WTC11 (cell line): ENCODE results near the gene ADAM17. TPM values are rescaled to one million over a fixed set of nuclear protein-coding genes. Genes with fewer than 3 reads are reported as not detected.
A peak's percentile ranks its signal among the peaks of the same experiment; 100 is the strongest.

ENCODE experiments used
- ATAC-seq: fragments of 200-7000 bp; cut with Tn5 transposase; 2 replicates; pipeline ENCODE4 v1.10.0; 2021; ENCODE audit warnings: mild to moderate bottlenecking, moderate library complexity
- CTCF ChIA-PET: fragments of 300-600 bp; sonication (Branson Sonifier 250); formaldehyde crosslinking; loops from one replicate; lab custom pipeline; 2021; ENCODE audit warnings: antibody characterized with exemption; lab: Charles Lee
- POLR2A ChIA-PET: fragments of 350-600 bp; sonication (Branson Sonifier 250); formaldehyde crosslinking; loops from one replicate; lab custom pipeline; 2021; ENCODE audit warnings: antibody characterized with exemption; lab: Charles Lee
- DNase-seq: peaks from one replicate; pipeline ENCODE4 v3.0.0; 2021; ENCODE audit warnings: low spot score
- H3K27ac Mint-ChIP-seq: 2 replicates; pipeline ENCODE4 v1.8.0; 2021; ENCODE audit warnings: mixed read lengths
- H3K27me3 Mint-ChIP-seq: 2 replicates; pipeline ENCODE4 v1.8.0; 2021; ENCODE audit warnings: low read depth, mild to moderate bottlenecking, moderate library complexity, mixed read lengths
- H3K36me3 Mint-ChIP-seq: 2 replicates; pipeline ENCODE4 v1.8.0; 2021; ENCODE audit warnings: mixed read lengths
- H3K4me1 Mint-ChIP-seq: 2 replicates; pipeline ENCODE4 v1.8.0; 2022; ENCODE audit warnings: mixed read lengths
- H3K4me3 Mint-ChIP-seq: 2 replicates; pipeline ENCODE4 v1.8.0; 2021; ENCODE audit warnings: mild to moderate bottlenecking, moderate library complexity, mixed read lengths
- H3K9me3 Mint-ChIP-seq: 2 replicates; pipeline ENCODE4 v1.8.0; 2021; ENCODE audit warnings: mixed read lengths
- AFF4 ChIP-seq: sonication (generic); formaldehyde crosslinking; IDR thresholded peaks from 2 replicates; pipeline ENCODE4 v1.8.1; 2023; ENCODE audit warnings: mild to moderate bottlenecking, missing genetic modification reagents, borderline replicate concordance
- ATF6 ChIP-seq: sonication (generic); formaldehyde crosslinking; IDR thresholded peaks from 2 replicates; pipeline ENCODE4 v1.8.1; 2023; ENCODE audit warnings: mild to moderate bottlenecking, missing genetic modification reagents
- CREM ChIP-seq: sonication (generic); formaldehyde crosslinking; IDR thresholded peaks from 2 replicates; pipeline ENCODE4 v1.8.1; 2022; ENCODE audit warnings: mild to moderate bottlenecking, missing genetic modification reagents, moderate library complexity
- EMX1 ChIP-seq: fragments of 250-450 bp; sonication (Bioruptor Pico); IDR thresholded peaks from 2 replicates; pipeline ENCODE4 v1.8.0; 2021; ENCODE audit warnings: mild to moderate bottlenecking
- FOXP1 ChIP-seq: sonication (generic); formaldehyde crosslinking; IDR thresholded peaks from 2 replicates; pipeline ENCODE4 v1.8.0; 2022; ENCODE audit warnings: missing genetic modification reagents, mild to moderate bottlenecking, moderate library complexity, borderline replicate concordance
- GRHL2 ChIP-seq: fragments of 250-450 bp; sonication (Bioruptor Pico); IDR thresholded peaks from 2 replicates; pipeline ENCODE4 v1.8.0; 2022; ENCODE audit warnings: mild to moderate bottlenecking, moderate library complexity; ENCODE audit not compliant: insufficient replicate concordance, severe bottlenecking
- KAT7 ChIP-seq: sonication (generic); formaldehyde crosslinking; IDR thresholded peaks from 2 replicates; pipeline ENCODE4 v1.8.1; 2023; ENCODE audit warnings: missing genetic modification reagents, mild to moderate bottlenecking, borderline replicate concordance
- NFATC4 ChIP-seq: fragments of 250-450 bp; sonication (Bioruptor Pico); IDR thresholded peaks from 2 replicates; pipeline ENCODE4 v1.9.0; 2021; ENCODE audit warnings: mild to moderate bottlenecking
- NFYB ChIP-seq: sonication (generic); formaldehyde crosslinking; conservative IDR thresholded peaks from 2 replicates; pipeline ENCODE4 v1.8.0; 2022; ENCODE audit warnings: low read depth, missing genetic modification reagents
- NR2C2 ChIP-seq: sonication (generic); formaldehyde crosslinking; IDR thresholded peaks from 2 replicates; pipeline ENCODE4 v1.8.0; 2022; ENCODE audit warnings: mild to moderate bottlenecking, missing genetic modification reagents
- RORB ChIP-seq: fragments of 250-450 bp; sonication (Bioruptor Pico); IDR thresholded peaks from 2 replicates; pipeline ENCODE4 v1.9.0; 2021; ENCODE audit warnings: mild to moderate bottlenecking
- SMAD4 ChIP-seq: sonication (generic); formaldehyde crosslinking; IDR thresholded peaks from 2 replicates; pipeline ENCODE4 v1.8.0; 2022; ENCODE audit warnings: mild to moderate bottlenecking, missing genetic modification reagents
- TCF7 ChIP-seq: sonication (generic); formaldehyde crosslinking; IDR thresholded peaks from 2 replicates; pipeline ENCODE4 v1.8.0; 2022; ENCODE audit warnings: mild to moderate bottlenecking, low read depth, missing genetic modification reagents, moderate library complexity
- TEAD1 ChIP-seq: sonication (generic); formaldehyde crosslinking; IDR thresholded peaks from 2 replicates; pipeline ENCODE4 v1.8.0; 2022; ENCODE audit warnings: mild to moderate bottlenecking, missing genetic modification reagents
- ZNF138 ChIP-seq: sonication (generic); formaldehyde crosslinking; conservative IDR thresholded peaks from 2 replicates; pipeline ENCODE4 v1.8.1; 2022; ENCODE audit warnings: mild to moderate bottlenecking, moderate library complexity, missing genetic modification reagents
- ZNF423 ChIP-seq: fragments of 250-450 bp; sonication (Bioruptor Pico); IDR thresholded peaks from 2 replicates; pipeline ENCODE4 v2.1.2; 2022; ENCODE audit warnings: mild to moderate bottlenecking, moderate library complexity
- total RNA-seq: library from RNA; stranded (reverse); gene quantifications from 3 replicates; pipeline ENCODE4 v1.2.3, GENCODE V29; 2021
- TF ChIP-seq, protein P1 (sequence below): sonication (generic); formaldehyde crosslinking; IDR thresholded peaks from 2 replicates; pipeline ENCODE4 v1.8.1; 2022; ENCODE audit warnings: mild to moderate bottlenecking, moderate library complexity, missing genetic modification reagents
- TF ChIP-seq, protein P2 (sequence below): sonication (generic); formaldehyde crosslinking; IDR thresholded peaks from 2 replicates; pipeline ENCODE4 v1.8.0; 2022; ENCODE audit warnings: missing genetic modification reagents
- TF ChIP-seq, protein P3 (sequence below): sonication (generic); formaldehyde crosslinking; IDR thresholded peaks from 2 replicates; pipeline ENCODE4 v1.8.1; 2022; ENCODE audit warnings: low read depth, missing genetic modification reagents, borderline replicate concordance
- TF ChIP-seq, protein P4 (sequence below): sonication (generic); formaldehyde crosslinking; IDR thresholded peaks from 2 replicates; pipeline ENCODE4 v1.8.0; 2022; ENCODE audit warnings: mild to moderate bottlenecking, missing genetic modification reagents

Gene ADAM17
- total RNA-seq, 1 experiment from 2014 or later = 25.9 TPM

- TF ChIP-seq, protein P1, sequence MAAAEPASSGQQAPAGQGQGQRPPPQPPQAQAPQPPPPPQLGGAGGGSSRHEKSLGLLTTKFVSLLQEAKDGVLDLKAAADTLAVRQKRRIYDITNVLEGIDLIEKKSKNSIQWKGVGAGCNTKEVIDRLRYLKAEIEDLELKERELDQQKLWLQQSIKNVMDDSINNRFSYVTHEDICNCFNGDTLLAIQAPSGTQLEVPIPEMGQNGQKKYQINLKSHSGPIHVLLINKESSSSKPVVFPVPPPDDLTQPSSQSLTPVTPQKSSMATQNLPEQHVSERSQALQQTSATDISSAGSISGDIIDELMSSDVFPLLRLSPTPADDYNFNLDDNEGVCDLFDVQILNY = peak; percentile 53; the same call in 1 of the 2 replicates
- TF ChIP-seq EMX1 (CRISPR knock-in tag) = no peak
- TF ChIP-seq, protein P2, sequence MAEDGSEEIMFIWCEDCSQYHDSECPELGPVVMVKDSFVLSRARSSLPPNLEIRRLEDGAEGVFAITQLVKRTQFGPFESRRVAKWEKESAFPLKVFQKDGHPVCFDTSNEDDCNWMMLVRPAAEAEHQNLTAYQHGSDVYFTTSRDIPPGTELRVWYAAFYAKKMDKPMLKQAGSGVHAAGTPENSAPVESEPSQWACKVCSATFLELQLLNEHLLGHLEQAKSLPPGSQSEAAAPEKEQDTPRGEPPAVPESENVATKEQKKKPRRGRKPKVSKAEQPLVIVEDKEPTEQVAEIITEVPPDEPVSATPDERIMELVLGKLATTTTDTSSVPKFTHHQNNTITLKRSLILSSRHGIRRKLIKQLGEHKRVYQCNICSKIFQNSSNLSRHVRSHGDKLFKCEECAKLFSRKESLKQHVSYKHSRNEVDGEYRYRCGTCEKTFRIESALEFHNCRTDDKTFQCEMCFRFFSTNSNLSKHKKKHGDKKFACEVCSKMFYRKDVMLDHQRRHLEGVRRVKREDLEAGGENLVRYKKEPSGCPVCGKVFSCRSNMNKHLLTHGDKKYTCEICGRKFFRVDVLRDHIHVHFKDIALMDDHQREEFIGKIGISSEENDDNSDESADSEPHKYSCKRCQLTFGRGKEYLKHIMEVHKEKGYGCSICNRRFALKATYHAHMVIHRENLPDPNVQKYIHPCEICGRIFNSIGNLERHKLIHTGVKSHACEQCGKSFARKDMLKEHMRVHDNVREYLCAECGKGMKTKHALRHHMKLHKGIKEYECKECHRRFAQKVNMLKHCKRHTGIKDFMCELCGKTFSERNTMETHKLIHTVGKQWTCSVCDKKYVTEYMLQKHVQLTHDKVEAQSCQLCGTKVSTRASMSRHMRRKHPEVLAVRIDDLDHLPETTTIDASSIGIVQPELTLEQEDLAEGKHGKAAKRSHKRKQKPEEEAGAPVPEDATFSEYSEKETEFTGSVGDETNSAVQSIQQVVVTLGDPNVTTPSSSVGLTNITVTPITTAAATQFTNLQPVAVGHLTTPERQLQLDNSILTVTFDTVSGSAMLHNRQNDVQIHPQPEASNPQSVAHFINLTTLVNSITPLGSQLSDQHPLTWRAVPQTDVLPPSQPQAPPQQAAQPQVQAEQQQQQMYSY = no peak
- TF ChIP-seq ZNF138 = no peak
- 0 out of 2 replicates have a peak, but pooled peaks have one; percentile 10 for TF ChIP-seq TEAD1 (CRISPR knock-in tag)
- no peak for TF ChIP-seq RORB (CRISPR knock-in tag)
- no peak for TF ChIP-seq FOXP1
- TF ChIP-seq ATF6 (CRISPR knock-in tag) = no peak
- no peak for TF ChIP-seq GRHL2 (CRISPR knock-in tag)
These were observed 81.1 kb downstream of the ADAM17 start, which contains the start of gene IAH1 (continued) for GRCh38 chr2:9474361-9475057.

DNA sequence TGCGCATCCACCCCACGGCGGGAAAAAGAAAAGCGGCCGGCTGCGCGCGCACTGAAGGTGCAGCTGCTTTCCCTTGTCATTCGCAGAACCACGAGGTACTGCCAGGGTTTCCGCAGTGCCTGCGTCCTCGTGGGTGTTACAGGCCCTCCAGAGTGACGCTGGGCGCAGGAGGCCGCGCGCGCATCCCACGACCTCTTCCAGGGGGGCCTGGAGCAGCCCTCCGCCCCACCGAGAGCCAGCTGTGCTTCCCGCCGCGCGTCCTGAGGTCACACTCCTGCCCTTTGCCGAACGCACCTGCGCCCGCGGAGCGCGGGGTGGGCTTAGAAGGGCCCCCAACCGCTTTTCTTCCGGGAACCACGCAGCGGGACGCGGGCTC is 81.7 kb downstream of the ADAM17 start:
- H3K9me3 Mint-ChIP-seq = peaks cover 10% of the 10 kb centered on the region
- peaks cover 11% of the 10 kb centered on the region for H3K27me3 Mint-ChIP-seq
- TF ChIP-seq AFF4 (CRISPR knock-in tag) = 0 out of 2 replicates have a peak, but pooled peaks have one; percentile 16
- no peak for TF ChIP-seq NR2C2 (CRISPR knock-in tag)
- TF ChIP-seq CREM = no peak
- 0 out of 2 replicates have a peak, but pooled peaks have one; percentile 46 for TF ChIP-seq ATF6 (CRISPR knock-in tag)
- no peak for TF ChIP-seq NFYB (CRISPR knock-in tag)
- TF ChIP-seq FOXP1 = no peak; the same call in 1 of the 2 replicates
- TF ChIP-seq KAT7 = no peak
- TF ChIP-seq, protein P3, sequence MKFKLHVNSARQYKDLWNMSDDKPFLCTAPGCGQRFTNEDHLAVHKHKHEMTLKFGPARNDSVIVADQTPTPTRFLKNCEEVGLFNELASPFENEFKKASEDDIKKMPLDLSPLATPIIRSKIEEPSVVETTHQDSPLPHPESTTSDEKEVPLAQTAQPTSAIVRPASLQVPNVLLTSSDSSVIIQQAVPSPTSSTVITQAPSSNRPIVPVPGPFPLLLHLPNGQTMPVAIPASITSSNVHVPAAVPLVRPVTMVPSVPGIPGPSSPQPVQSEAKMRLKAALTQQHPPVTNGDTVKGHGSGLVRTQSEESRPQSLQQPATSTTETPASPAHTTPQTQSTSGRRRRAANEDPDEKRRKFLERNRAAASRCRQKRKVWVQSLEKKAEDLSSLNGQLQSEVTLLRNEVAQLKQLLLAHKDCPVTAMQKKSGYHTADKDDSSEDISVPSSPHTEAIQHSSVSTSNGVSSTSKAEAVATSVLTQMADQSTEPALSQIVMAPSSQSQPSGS (CRISPR knock-in tag) = no peak
- 0 out of 2 replicates have a peak, but pooled peaks have one; percentile 4 for TF ChIP-seq TCF7 (CRISPR knock-in tag)
- peak; percentile 43; the same call in 1 of the 2 replicates for TF ChIP-seq NFATC4
- peak; percentile 77 for TF ChIP-seq ZNF423 (CRISPR knock-in tag)
- no peak for TF ChIP-seq SMAD4
- TF ChIP-seq, protein P4, sequence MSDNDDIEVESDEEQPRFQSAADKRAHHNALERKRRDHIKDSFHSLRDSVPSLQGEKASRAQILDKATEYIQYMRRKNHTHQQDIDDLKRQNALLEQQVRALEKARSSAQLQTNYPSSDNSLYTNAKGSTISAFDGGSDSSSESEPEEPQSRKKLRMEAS (CRISPR knock-in tag) = peak; percentile 50
- H3K4me3 Mint-ChIP-seq = peak overlapping the region; percentile 70
- H3K27ac Mint-ChIP-seq = no peak overlapping the region
- ChIA-PET CTCF (interaction anchor here (0.6 to 2.0 kb wide), 14 partner anchors 9 to 575 kb away, joined by 3 to 11 read pairs (median 4); no protein-coding TSS in a partner anchor), POLR2A (interaction anchor here (0.7 to 2.4 kb wide), 4 partner anchors 82 to 369 kb away, joined by 3 to 9 read pairs (median 4); partner anchors contain the start of genes ADAM17, TAF1B and YWHAQ)
- peaks cover 17% of the 10 kb centered on the region for H3K4me1 Mint-ChIP-seq
- ATAC-seq (peak; percentile 7), DNase-seq (peak; percentile 48)
- peaks cover 32% of the 10 kb centered on the region for H3K36me3 Mint-ChIP-seq
